Activated T-cell treated with anti-CD3 and anti-CD28 coated beads for 24 hours (primary cell): ENCODE measurements around the gene WDR89.
"Not testable (repeated sequence)": the region's sequence is repeated elsewhere in the genome, so short reads cannot be mapped to it uniquely, and the experiment has no call there.

Experiments
- DNase-seq: peaks from one replicate; pipeline ENCODE4 v3.0.0-alpha.2; 2020; ENCODE audit warnings: low read depth

The WDR89 gene

DNA sequence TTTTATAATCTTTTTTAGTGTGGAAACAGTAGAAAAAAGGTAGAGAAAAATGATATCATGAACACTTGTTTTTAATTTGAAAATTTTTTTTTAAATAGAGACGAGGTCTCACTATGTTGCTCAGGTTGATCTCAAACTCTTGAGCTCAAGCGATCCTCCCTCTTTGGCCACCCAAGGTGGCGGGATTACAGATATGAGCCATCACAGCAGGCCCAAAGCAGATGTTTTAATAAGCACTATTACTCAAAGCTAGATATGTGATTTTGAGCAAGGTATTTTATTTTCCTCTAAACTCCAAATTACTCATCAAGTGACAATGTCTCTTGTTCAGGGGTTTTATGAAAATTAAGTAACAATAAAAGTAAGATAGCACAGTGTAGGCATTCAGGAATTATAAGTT lies 10.7 kb upstream of the WDR89 start:
- no peak for DNase-seq

GRCh38 chr14:63650256-63650952 lies 8.7 kb upstream of the WDR89 start:
- DNase-seq = peak; percentile 14

DNA sequence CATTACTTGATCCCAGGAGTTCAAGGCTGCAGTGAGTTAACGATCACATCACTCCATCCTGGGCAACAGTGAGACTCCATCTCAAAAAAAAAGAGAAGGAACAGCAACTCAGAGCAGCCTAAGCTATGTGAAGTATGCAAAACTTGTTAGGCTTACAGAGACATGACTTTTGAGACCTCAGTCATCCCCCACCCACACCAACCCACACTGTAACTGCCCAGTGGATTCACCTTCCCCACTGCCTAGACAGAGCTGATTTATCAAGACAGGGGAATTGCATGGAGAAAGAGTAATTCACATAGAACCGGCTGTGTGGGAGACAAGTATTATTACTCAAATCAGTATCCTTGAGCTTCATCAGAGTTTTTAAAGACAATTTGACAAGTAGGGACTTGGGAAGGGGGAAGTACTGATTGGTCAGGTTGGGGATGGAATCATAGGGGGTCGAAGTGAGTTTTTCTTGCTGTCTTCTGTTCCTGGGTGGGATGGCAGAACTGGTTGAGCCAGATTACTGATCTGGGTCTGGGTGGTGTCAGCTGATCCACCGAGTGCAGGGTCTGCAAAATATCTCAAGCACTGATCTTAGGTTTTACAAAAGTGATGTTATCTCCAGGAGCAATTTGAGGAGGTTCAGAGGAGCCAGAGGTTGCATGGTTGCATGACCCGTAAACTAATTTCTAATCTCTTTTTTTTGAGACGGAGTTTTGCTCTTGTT lies 6.2 kb upstream of the WDR89 start:
- no peak for DNase-seq

GRCh38 chr14:63644741-63645140 lies 3.1 kb upstream of the WDR89 start:
- no peak for DNase-seq

- no peak for DNase-seq
Measured at GRCh38 chr14:63642656-63643382, 1.1 kb upstream of the WDR89 start.

- DNase-seq = peak; percentile 75
Measured at GRCh38 chr14:63642229-63642611, 549 bp upstream of the WDR89 start.

DNA sequence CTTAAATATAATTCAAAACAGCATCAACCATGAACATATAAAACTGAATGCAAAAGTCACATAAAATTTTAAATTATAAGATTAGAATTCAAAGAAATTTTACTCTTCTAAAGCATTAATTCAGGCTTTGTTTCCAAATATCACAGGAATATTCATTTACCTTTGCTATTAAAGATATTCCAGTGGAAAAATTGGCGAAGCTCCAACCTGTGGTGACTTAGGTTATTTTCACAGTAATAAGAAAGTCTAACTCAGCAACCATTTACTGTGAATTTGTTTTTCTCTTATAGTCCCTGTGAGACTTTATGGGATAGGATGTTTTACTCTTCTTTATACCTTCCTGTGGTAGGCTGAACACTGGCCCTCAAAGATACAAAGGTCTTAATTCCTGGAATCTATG lies 3.2 kb downstream of the WDR89 start:
- no peak for DNase-seq

DNA sequence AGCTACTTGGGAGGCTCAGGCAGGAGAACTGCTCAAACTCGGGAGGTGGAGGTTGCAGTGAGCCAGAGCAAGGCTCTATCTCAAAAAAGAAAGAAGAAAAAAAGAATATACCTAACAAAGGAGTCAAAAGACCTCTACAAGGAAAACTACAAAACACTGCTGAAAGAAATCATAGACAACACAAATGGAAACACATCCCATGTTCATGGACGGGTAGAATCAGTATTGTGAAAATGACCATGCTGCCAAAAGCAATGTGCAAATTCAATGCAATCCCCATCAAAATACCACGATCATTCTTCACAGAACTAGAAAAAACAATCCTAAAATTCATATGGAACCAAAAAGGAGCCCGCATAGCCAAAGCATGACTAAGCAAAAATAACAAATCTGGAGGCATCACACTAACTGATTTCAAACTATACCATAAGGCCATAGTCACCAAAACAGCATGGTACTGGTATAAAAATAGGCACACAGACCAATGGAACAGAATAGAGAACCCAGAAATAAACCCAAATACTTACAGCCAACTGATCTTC lies 5.5 kb downstream of the WDR89 start:
- not testable (repeated sequence) for DNase-seq

DNA sequence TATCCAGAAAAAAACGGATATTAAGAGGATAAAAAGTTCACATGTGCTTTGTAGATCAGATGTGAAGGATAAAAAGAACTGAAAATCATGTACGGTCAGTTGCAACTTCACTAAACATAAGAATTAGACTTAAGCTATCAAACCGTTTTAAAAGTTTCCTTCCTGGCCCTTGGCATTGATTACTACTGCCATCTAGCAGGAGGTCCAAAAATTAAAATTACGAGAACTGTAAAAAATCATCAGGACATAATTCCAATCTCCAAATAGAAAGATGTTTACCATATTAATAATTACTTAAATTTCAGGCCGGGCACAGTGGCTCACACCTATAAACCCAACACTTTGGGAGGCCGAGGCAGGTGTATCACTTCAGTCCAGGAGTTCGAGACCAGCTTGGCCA lies 7.9 kb downstream of the WDR89 start:
- DNase-seq = no peak

GRCh38 chr14:63632932-63633514 lies 8.6 kb downstream of the WDR89 start:
- no peak for DNase-seq

- no peak for DNase-seq
Measured at GRCh38 chr14:63624701-63625100, 17.0 kb downstream of the WDR89 start.

DNA sequence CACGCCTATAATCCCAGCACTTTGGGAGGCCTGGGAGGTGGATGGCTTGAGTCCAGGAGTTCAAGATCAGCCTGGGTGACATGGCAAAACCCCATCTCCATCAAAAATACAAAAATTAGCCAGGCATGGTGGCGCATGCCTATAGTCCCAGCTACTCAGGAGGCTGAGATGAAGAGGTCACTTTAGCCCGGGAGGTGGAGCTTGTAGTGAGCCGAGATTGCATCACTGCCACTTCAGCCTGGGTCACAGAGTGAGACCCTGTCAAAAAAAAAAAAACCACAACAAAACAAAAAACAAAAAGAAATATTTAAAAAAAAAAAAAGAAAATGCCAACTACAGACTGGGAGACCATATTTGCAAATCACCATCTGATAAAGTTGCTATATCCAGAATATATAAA lies 17.5 kb downstream of the WDR89 start:
- DNase-seq = no peak

GRCh38 chr14:63621975-63622374 lies 19.7 kb downstream of the WDR89 start:
- DNase-seq = not testable (repeated sequence)

- DNase-seq = no peak
Measured at GRCh38 chr14:63616015-63616414, 25.7 kb downstream of the WDR89 start.

- no peak for DNase-seq
Measured at GRCh38 chr14:63614679-63615363, 26.9 kb downstream of the WDR89 start.

- no peak for DNase-seq
Measured at GRCh38 chr14:63611078-63611477, 30.6 kb downstream of the WDR89 start.

GRCh38 chr14:63605041-63605532 lies 36.6 kb downstream of the WDR89 start:
- DNase-seq = no peak

- no peak for DNase-seq
Measured at GRCh38 chr14:63604626-63605025, 37.0 kb downstream of the WDR89 start.

GRCh38 chr14:63603749-63604277 lies 37.9 kb downstream of the WDR89 start:
- DNase-seq = no peak

GRCh38 chr14:63598807-63599206 lies 42.9 kb downstream of the WDR89 start:
- DNase-seq = no peak

DNA sequence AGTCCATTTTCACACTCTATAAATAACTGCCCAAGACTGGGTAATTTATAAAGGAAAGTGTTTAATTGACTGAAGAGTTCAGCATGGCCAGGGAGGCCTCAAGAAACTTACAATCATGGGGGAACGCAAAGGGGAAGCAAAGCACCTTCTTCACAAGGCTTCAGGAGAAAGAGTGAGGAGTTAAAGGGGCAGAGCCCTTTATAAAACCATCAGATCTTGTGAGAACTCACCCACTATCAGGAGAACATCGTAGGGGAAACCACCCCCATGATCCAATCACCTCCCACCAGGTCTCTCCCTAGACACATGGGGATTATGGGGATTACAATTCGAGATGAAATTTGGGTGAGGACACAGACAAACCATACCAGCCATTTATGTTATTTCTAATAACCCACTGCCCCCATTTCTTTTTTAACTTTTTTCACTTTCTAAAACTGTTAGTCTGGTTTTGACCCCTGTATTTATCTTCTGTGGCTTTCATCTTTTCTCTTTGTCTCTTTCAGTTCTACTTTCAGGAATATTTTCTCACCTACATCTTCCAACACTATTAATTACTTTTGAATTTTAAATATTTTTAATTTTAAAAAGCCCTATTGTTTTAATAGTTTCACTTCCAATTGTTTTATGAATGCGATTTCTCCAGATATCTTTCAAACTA lies 44.5 kb downstream of the WDR89 start:
- no peak for DNase-seq
